NCI-H1092 (cell line): Measurements from ENCODE around the gene DNAJC5.
"Not testable (repeated sequence)": the region's sequence is repeated elsewhere in the genome, so short reads cannot be mapped to it uniquely, and the experiment has no call there.

Experiments used
- DNase-seq: peaks from one replicate; lab custom pipeline; 2025; lab: John Stamatoyannopoulos, UW

DNAJC5 gene

DNA sequence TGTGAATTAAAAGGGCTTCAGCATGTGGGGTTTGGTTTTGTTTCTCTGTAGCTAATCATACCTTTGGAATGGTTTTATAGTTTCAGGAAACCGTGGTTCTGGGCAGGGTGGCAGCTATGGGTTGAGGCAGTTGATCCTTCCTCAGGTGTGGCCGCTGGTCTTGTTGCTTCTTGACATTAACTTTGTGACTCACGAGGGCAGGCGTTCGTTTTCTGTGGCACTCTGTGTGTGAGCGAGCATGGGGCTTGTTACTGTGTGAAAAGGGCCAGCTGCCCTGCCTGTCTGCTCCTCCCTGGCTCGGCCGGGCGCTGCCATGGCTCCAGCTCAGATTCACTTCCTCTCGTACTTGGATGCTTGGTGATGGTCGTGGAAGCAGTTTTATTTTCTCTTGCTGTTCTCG, 16.2 kb downstream of the DNAJC5 start:
- no peak for DNase-seq

DNA sequence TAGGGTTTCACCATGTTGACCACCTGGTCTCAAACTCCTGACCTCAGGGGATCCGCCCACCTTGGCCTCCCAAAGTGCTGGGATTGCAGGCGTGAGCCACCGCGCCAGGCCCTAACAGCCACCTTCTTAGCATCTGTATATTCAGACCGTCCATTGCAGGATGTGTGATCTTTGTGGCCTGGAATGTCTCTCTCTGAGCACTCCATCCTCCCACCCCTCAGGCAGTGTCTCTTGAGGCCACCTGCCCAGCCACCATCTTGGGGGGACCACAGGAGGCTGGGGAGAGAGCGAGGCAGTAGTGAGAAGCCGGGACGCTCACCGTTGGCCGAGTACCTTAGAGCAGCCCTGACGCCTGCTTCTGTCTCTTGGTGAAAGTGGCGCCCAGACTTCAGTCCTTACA, 18.8 kb downstream of the DNAJC5 start:
- no peak for DNase-seq

DNA sequence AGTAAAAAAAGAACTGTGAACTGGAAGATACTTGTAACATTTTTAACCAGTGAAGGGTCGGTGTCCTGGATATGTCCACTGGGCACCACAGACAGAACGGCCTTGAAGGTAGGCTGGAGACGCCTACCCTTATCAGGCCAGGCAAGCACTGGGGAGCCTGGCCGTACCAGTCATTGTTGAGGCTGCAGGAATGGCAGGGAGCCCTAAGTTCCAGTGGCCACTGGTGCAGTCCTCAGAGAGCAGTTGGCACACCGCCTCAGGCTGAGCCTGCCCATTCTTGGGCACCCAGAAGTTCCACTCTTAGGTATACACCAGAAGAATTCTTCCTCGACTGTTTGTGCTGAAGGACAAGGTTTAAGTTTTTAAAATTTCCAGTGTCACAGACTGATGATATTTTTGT, 20.5 kb downstream of the DNAJC5 start:
- no peak for DNase-seq

DNA sequence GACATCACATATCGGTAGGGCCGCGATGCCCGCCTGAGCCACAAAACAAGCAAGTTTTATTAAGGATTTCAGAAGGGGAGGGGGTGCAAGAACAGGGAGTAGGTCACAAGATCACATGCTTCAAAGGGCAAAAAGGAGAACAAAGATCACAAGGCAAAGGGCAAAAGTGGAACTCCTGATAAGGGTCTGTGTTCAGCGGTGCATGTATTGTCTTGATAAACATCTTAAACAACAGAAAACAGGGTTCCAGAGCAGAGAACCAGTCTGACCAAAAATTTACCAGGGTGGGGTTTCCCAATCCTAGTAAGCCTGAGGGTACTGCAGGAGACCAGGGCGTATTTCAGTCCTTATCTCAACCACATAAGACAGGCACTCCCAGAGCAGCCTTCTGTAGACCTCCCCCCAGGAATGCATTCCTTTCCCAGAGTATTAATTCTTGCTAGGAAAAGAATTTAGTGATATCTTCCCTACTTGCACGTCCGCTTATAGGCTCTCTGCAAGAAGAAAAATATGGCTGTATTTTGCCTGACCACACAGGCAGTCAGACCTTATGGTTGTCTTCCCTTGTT, 21.5 kb downstream of the DNAJC5 start:
- not testable (repeated sequence) for DNase-seq

DNA sequence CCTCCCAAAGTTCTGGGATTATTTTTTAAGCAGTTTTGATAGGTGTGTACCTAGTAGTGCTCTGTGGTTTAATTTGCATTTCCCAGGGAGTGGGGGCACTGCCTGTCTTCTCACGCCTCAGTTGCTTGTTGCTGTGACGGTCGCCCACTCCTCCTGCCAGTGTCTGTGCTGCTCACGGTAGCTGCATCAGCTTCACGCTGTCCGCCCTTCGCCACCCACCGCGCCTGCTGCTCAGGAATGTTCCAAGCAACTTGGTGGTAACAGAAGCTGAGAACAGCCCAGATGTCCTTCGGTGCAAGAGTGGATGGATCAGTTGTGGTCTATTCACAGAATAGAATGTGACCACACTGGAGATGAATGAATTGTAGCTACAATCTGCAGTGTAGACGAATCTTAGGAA, 22.9 kb downstream of the DNAJC5 start:
- DNase-seq = no peak

DNA sequence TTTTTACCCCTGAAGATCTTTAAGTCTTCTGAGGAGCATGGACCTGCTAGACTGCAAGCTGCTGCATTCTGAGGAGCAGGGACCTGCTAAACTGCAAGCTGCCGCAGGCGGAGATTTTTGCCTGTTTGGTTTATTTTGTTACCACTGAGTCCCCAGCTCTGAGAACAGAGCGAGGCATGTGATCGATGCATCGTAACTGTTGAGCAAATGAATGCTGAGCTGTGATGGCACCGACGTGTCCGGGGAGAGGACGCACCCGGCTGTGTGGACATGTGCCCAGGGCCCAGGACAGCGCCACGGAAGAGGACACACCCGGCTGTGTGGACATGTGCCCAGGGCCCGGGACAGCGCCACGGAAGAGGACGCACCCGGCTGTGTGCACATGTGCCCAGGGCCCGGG, 24.2 kb downstream of the DNAJC5 start:
- DNase-seq = no peak

DNA sequence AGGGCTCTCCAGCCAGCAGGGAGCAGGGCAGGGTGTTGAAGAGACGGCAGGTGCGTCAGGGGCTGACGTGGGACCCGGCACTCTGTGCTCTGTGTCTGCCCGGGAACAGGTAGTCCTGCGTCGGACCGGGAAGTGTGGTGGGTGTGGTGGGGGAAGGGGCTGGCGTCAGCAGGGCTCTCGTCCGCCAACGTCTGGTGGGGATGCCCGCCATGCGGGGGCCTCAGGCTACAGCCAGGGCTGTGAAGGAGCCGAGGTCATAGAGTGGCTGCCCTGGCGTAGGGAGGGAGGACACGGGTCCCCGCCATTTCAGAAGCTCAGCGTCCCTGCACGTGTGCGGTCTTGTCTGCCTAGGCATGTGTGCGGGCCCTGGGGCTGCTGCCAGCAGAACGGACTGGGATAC, 25.3 kb downstream of the DNAJC5 start:
- DNase-seq = no peak

DNA sequence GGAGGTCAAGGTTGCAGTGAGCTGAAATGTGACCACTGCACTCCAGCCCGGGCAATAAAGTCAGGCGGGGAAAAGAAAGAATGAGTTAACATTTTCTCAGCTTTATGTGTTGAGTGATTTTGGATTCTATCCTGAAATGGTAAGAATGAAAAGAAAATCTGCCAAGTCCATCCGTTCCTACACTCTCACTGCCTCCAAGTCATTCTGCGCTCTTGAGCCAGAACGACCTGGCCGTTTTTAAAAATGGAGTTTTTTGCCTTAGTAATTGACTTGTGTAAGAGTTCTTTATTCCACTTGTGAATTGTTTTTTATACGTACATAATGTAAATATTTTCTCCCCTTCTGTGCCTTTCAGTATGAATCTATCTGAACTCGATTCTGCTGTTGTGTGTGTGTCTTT, 28.7 kb downstream of the DNAJC5 start:
- DNase-seq = no peak

DNA sequence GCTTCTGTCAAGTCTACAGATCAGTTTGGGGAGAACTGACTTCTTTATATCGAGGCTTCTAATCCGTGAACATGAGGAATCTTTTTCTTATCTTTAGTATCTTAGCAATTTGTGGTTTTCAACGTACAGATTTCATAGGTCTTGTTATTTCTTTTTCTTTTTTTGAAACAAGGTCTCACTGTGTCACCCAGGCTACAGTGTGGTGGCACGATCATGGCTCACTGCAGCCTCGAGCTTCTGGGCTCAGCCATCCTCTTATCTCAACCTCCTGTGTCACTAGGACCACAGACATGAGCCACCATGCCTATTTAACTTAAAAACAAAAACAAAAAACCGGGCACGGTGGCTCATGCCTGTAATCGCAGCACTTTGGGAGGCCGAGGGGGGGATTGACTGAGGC, 29.3 kb downstream of the DNAJC5 start:
- DNase-seq = no peak

DNA sequence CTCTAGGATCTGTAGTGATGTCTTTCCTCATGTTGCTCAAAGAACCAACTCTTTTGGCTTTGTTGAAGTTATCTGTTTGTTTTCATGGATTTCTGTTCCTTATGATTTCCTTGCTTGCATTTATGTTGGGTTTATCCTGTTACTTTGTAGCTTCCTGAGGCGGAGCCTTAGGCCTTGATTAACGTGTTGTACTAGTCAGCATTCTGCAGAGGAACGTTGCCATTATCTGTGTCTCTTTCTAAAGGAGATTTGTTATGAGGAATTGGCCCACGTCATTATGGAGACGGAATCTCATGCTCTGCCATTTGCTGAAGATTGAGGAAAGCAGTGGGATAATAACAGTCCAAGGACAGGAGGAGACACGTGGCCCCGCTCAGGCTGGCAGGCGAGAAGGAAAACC, 31.4 kb downstream of the DNAJC5 start:
- no peak for DNase-seq

DNA sequence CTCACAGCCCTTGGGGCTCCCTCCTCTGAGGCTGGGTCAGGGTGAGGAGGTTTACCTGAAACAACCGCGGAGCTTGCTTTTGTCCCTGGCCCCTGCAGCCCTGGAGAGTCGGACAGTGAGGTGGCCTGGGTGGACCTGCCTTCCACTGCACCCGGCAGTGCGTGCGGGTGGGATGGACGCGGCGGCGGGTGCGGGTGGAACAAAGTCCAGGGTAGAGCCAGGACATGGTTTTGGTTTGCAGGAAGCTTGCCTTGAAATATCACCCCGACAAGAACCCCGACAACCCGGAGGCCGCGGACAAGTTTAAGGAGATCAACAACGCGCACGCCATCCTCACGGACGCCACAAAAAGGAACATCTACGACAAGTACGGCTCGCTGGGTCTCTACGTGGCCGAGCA, 34.1 kb downstream of the DNAJC5 start:
- DNase-seq = no peak

DNA sequence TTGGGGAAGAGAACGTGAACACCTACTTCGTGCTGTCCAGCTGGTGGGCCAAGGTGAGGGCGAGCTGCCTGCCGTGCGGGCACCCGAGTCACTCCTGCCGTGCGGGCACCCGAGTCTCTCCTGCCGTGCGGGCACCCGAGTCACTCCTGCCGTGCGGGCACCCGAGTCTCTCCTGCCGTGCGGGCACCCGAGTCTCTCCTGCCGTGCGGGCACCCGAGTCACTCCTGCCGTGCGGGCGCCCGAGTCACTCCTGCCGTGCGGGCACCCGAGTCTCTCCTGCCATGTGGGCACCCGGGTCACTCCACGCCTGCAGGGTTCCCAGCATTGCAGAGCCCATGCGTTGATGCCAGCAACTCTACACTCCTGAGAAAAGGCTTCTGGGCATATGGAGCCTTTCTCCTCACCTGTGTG, 34.6 kb downstream of the DNAJC5 start:
- not testable (repeated sequence) for DNase-seq

DNA sequence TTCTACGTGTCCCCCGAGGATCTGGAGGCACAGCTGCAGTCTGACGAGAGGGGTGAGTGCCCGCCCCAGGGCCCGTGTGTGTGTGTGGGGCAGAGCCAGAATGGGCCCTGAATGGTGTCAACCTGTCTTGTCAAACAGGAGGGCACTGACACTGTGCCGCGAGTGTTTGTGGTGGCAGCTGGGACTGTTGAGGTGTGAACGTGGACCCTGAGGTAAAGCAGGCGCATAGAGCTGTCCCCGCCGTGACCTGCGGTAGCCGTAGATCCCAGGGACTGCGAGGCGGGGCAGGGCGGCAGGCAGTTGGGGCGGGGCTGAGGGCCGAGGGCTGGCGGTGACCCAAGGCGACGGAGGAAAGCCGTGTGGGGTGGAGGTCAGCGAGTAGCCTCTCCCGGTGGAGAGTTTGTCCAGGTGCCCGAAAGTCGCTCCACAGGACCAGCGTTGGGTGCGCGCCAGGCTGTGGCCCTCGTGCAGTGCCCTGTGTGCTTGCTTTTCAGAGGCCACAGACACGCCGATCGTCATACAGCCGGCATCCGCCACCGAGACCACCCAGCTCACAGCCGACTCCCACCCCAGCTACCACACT, 36.1 kb downstream of the DNAJC5 start:
- DNase-seq = no peak

DNA sequence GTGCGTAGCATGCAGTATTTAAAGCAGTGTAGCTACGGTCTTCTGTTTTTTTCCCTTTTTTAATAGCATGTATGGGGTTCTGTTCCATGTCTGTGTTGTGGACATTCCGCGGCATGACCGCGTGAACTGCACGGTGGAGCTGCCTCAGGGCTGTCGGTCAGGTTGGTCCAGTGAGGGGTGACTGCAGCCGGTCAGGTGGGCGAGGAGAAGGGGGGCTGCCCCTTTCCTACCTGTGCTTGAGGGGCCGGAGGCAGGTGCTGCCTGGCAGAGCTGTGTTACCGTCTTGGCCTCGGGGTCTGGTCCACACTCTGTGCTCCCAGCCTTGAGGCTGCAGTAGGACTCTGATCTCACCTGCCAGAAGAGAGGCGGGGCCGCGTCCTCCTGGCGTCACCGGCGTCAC, 36.8 kb downstream of the DNAJC5 start:
- no peak for DNase-seq

DNA sequence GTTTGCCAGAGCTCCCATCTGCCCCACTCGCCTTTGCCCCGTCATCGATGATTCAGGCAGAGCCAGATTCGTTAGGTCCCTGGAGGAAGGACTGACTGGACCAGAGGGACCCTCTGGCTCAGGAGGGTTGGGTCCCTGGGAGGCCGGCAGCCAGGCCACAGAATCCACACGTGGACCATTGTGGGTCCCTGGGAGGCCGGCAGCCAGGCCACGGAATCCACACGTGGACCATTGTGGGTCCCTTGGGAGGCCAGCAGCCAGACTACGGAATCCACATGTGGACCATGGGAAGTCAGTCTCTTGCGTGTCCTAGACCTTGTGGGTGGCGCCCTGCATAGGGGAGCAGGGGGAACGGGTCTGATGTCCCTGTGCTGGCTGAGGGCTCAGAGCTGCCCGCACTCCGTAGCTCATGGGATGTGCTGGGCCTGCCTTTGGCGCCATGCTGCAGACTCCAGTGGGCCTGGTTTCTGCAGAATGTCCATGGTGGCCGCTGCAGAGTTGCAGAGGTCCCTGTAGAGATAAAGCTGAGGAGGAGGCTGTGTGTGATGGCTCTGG, 37.8 kb downstream of the DNAJC5 start:
- DNase-seq = no peak

DNA sequence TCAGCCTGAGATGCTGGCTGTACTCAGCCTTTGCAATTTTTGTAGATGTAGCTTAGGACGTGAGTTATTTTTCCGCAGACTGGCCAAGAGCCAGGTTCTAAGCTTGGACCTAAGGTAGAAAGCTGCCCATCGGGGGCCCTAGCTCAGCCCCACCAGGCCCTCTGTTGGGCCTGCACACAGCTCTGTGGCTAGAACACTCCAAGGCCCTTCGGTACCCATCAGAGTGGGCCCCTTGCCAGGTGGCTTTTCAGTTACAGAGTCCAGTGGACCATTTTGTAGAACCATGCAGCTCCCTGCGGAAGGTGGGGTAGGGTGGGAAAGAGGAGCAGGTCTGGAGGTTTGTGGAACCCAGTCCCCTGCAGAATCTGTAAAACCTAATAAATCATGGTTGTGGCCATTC, 38.7 kb downstream of the DNAJC5 start:
- DNase-seq = no peak

DNA sequence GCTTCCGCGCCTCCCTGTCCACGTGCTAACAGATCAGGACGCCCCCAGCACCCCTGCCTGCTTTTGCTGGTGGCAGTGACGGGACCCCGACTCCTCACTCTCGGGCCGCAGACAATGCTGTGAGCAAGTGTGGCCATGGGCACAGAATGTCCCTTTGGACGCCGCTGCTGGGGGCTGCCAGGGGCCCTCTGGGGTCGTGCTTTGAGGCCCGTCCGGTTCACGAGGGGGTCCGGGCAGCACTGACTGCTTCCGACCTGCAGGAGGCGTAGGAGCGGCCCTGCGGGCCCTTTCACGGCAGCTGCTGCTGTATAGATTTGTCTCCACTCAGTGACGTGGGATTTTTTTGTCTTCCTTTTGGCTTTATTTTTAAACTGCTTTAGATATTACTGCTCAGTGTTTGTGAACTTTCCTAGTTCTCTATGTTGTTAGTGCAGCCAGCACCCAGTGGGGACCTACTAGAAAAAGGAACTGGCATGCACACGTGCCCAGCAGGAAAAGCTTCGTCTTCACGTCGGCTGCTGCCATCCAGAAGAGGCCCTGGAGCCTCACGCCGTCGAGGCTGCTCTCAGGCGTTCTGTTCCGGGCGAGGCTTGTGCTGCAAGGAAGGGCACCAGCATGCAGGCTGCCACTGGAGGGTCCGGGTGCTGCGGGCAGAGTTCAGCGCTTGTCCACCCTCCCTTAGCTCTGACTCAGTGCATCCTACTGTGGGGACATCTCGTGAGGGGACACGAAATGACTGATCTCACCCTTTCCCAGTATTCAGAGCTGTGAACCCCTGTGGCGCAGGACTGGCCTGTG, 39.5 kb downstream of the DNAJC5 start:
- no peak for DNase-seq

DNA sequence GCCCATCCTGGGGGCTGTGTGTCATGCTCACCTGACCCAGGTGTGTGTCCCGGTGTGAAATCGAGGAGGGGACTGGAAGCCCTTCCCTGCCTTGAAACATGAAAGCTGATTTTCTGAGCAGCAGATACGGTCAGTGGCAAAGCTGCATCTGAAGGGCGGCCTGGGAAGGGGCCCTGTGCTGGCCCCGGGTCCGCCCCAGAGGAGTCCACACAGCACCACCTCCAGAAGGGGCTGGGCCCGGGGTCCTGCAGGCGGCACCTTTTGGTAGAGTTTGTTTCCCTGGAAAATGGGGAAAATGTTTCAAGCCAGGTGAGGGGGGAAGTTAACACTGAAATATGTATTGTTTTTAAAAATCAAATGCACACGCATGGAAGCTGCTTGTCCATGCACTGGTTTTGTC, 40.5 kb downstream of the DNAJC5 start:
- no peak for DNase-seq

DNA sequence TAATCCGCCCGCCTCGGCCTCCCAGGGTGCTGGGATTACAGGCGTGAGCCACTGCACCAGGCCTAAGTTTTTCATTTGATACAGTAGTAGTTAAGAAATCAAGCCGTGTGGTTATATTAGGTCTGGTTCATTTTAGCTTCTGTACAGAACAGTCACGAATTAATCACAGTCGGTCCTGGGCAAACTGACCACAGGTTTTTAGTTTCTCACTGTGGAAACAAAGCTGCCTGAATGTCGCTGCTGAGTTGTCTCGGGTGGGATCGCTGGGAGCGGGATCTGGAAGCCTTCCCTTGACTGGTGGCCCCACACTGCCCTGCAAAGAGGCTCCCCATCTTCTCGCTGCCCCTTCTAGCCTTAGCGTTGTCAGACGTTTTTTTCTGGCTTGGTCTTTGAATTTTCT, 42.7 kb downstream of the DNAJC5 start:
- no peak for DNase-seq

DNA sequence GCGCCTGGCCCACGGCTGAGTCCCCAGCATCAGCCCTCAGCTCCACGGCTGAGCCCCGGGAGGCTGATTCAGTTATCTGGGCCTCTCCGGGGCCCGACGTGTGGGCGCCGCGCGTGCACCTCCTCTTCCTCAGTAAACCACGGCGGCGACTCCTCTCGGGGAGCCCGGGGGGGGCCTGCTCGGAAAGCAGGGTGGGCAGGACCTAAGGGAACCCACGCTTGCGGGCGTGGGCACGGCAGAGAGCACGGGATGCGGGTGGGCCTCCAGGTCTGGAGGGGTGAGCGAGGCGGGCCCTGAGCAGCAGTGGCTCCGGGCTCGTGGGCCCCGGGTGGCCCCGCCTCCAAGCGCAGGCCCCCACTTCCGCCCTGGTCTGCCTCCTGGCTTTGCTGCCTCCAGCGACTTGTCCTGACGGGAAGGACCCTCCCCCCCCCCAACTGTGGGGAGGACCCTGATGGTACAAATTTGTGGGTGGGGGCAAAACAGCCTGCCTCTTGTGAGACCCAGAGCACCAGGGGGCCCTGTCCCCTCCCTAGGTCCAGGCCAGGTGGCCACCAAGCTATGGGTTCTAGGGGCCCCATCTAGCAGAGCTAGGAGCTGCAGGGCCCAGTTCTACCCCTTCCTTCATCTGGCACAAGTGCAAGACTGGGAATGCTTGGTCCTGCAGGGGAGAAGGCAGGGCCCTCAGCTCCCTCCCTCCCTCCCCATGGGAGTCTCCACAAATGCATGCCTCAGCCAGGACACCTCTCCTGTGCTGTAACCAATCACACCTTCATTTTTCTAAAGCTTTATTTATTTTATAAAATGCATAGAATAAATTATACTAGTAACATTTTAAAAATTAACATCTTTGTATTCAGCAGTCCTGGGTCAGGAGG, 44.4 kb downstream of the DNAJC5 start:
- no peak for DNase-seq

DNA sequence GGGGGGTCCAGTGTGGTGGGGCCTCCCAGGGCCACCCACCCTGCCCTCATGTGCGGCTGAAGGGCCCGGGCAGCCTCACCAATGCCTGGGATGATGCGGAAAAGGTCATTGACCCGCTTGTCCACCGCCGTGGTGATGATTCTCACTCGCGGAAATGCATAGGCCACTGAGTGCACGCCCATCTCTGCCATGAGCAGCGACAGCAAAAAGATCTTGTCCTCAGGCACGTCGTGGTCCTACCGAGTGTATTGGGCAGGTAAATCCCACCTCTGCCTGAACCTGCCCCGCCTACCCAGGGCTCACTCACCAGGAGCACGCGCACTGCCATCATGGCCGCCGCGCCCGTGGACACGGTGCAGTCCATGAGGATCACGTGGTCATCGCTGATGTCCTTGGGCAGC, 45.1 kb downstream of the DNAJC5 start:
- DNase-seq = no peak

DNA sequence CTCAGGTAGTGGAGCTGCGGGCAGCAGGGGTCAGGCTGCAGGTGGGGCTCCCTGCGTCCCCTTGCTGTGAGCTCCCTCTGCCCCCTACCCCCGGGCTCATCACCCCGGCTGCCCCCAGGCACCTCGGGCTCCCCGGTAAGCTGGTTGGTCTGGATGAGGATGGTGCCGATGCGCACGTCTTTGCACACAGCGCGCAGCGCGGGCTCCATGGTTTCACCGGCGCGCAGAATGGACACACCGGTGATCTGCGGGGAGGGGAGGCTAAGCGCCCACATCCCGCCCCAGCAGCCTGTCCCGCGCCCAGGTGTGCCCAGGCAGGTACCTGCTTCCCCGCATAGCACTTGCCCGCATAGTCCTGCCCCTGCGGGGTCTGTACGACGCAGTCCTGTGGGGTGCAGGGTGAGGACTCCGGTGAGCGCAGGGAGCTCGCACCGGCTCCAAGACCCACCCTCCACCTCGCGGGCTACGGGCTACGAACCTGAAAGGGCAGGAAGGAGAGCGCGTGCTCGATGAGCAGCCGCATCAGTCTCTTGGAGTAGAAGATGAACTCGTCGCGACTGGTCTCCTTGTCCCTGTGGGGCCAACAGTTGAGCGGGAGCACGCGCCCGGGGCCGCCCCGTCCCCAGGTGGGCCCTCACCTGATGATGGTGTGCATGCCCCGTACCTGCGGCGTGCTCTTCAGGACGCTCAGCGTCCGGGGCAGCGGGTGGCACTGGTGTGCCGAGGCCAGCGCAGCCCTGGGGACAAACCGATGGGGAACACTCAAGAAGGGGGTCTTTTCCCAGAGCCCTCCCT, 45.7 kb downstream of the DNAJC5 start:
- DNase-seq = no peak
